Right lobe of liver (tissue), 4 donors: ENCODE data around the gene ARL15.

Experiments used
- POLR2A ChIP-seq: fragments of 450-650 bp; IDR thresholded peaks from one replicate; pipeline ENCODE4 v1.6.1; 2017; ENCODE audit warnings: antibody characterized with exemption, mild to moderate bottlenecking
- TF ChIP-seq, protein P1 (sequence below), 4 donors: fragments of 200-600 bp in 3 of 4; fragments of 450-650 bp in 1 of 4; IDR thresholded peaks; one replicate each; pipeline versions ENCODE4 v1.5.1 to v1.8.0; 2016 to 2022; ENCODE audit warnings: antibody characterized with exemption in 4 of 4, mild to moderate bottlenecking in 2 of 4
- donor health status: DM: no; HTN: no; CAD: no.
- donor health status: DM: no; HTN: no; CAD: no.
- donor health status: DM: no; HTN: yes; CAD: no.

DNA sequence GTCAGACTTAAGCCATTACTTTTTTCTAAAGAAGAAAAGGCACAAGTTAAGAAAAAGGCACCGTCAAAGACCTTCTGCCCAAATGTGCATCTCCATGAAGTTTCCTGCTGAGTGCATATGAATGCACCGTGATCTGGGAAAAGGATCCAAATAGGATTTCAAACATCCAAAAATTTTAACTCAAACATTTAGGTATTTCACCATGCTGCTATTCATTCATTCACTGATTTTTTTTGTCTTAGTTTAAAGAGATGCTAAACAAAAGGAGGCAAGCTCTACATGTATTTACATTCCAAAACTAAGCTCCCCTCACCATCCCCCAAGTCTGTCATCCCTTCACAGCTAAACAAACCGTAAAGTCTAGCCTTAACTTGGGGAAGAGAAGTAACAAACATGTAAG is 291.9 kb downstream of the ARL15 start:
- TF ChIP-seq, protein P1, sequence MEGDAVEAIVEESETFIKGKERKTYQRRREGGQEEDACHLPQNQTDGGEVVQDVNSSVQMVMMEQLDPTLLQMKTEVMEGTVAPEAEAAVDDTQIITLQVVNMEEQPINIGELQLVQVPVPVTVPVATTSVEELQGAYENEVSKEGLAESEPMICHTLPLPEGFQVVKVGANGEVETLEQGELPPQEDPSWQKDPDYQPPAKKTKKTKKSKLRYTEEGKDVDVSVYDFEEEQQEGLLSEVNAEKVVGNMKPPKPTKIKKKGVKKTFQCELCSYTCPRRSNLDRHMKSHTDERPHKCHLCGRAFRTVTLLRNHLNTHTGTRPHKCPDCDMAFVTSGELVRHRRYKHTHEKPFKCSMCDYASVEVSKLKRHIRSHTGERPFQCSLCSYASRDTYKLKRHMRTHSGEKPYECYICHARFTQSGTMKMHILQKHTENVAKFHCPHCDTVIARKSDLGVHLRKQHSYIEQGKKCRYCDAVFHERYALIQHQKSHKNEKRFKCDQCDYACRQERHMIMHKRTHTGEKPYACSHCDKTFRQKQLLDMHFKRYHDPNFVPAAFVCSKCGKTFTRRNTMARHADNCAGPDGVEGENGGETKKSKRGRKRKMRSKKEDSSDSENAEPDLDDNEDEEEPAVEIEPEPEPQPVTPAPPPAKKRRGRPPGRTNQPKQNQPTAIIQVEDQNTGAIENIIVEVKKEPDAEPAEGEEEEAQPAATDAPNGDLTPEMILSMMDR (IDR thresholded peaks at IDR 0.05): no peak
- no peak for TF ChIP-seq POLR2A
